GM12878 (cell line): ENCODE results near the gene CABLES1. TPM values are rescaled to one million over a fixed set of nuclear protein-coding genes. Genes with fewer than 3 reads are reported as not detected.

ENCODE experiments used
- ATAC-seq: fragments of 200-7000 bp; cut with Tn5 transposase; 3 replicates; pipeline ENCODE4 v1.9.1; 2020; ENCODE audit warnings: mild to moderate bottlenecking, moderate library complexity
- BruUV-seq: library from RNA; stranded (reverse); fragments of 400-500 nt; replicated peaks from 2 replicates; lab custom pipeline; 2021; lab: Mats Ljungman, UMichigan
- CTCF ChIA-PET: fragments of 300-600 bp; sonication (Branson Sonifier 250); formaldehyde crosslinking; extraction: SDS; loops from one replicate; lab custom pipeline; 2021; ENCODE audit warnings: inconsistent platforms; lab: Yijun Ruan, JAX
- POLR2A ChIA-PET: fragments of 350-600 bp; formaldehyde crosslinking; extraction: SDS; loops from one replicate; lab custom pipeline; 2021; ENCODE audit warnings: inconsistent platforms; lab: Charles Lee
- RAD21 ChIA-PET: fragments of 300-600 bp; sonication (Branson Sonifier 250); formaldehyde crosslinking; loops from one replicate; lab custom pipeline; 2023; ENCODE audit warnings: antibody characterized with exemption; ENCODE audit not compliant: unreplicated experiment; lab: Charles Lee
- SMC1A ChIA-PET: fragments of 300-600 bp; sonication (Branson Sonifier 250); formaldehyde crosslinking; loops from one replicate; lab custom pipeline; 2023; ENCODE audit not compliant: unreplicated experiment, uncharacterized antibody; lab: Charles Lee
- DNase-seq: peaks from one replicate; pipeline ENCODE4 v3.0.0-alpha.2; 2011; ENCODE audit warnings: low read depth, low spot score
- FAIRE-seq: peaks from 3 replicates; lab custom pipeline; 2011; peaks lifted over from hg19 to GRCh38; lab: Jason Lieb, UNC
- H2AFZ ChIP-seq: 2 replicates; pipeline ENCODE4 v1.6.0; 2011; ENCODE audit warnings: low read depth, low read length, control low read depth; ENCODE audit not compliant: control insufficient read depth
- H3K27ac ChIP-seq: 2 replicates; pipeline ENCODE4 v1.5.1; 2011; ENCODE audit warnings: control low read depth; ENCODE audit not compliant: control insufficient read depth, insufficient read depth
- H3K27me3 ChIP-seq, 2 experiments: replicated peaks in 1 of 2; 2 replicates each; pipeline versions ENCODE4 v1.6.0 to v1.6.1; 2011; ENCODE audit warnings: low read length in 1 of 2; ENCODE audit not compliant: control insufficient read depth in 2 of 2, insufficient read depth in 2 of 2
- H3K36me3 ChIP-seq, 2 experiments: 2 replicates each; pipeline ENCODE4 v1.5.1; 2011; ENCODE audit warnings: low read length in 1 of 2; ENCODE audit not compliant: control insufficient read depth in 2 of 2, insufficient read depth in 2 of 2
- H3K4me1 ChIP-seq: 2 replicates; pipeline ENCODE4 v1.6.1; 2011; ENCODE audit warnings: mild to moderate bottlenecking, low read length, moderate library complexity, mixed read lengths; ENCODE audit not compliant: control insufficient read depth, insufficient read depth
- H3K4me2 ChIP-seq: 2 replicates; pipeline ENCODE4 v1.6.0; 2011; ENCODE audit warnings: control low read depth; ENCODE audit not compliant: control insufficient read depth, insufficient read depth
- H3K4me3 ChIP-seq: fragments of 200-600 bp; sonication (generic); 2 replicates; pipeline ENCODE4 v1.5.1; 2016
- H3K79me2 ChIP-seq: 2 replicates; pipeline ENCODE4 v1.6.0; 2011; ENCODE audit warnings: low read length; ENCODE audit not compliant: control insufficient read depth, insufficient read depth
- H3K9ac ChIP-seq: 2 replicates; pipeline ENCODE4 v1.8.0; 2011; ENCODE audit warnings: low read length, control low read depth, mixed read lengths; ENCODE audit not compliant: control insufficient read depth, insufficient read depth
- H3K9me3 ChIP-seq: replicated peaks from 3 replicates; pipeline ENCODE4 v1.5.1; 2011; ENCODE audit warnings: mild to moderate bottlenecking, low read length; ENCODE audit not compliant: control insufficient read depth, insufficient read depth
- H4K20me1 ChIP-seq: 2 replicates; pipeline ENCODE4 v1.6.0; 2011; ENCODE audit not compliant: control insufficient read depth, insufficient read depth
- CHD4 ChIP-seq: fragments of 200-600 bp; sonication (generic); IDR thresholded peaks from 2 replicates; pipeline ENCODE4 v1.6.1; 2016; ENCODE audit warnings: mild to moderate bottlenecking
- DPF2 ChIP-seq: fragments of 450-650 bp; IDR thresholded peaks from 2 replicates; pipeline ENCODE4 v1.6.1; 2017; ENCODE audit warnings: mild to moderate bottlenecking
- IKZF2 ChIP-seq, 2 experiments: fragments of 450-650 bp; IDR thresholded peaks; 2 replicates each; pipeline ENCODE4 v1.6.1; 2017; ENCODE audit warnings: mild to moderate bottlenecking in 2 of 2, moderate library complexity in 2 of 2
- MEF2B ChIP-seq: fragments of 450-650 bp; IDR thresholded peaks from 2 replicates; pipeline ENCODE4 v1.6.1; 2018; ENCODE audit warnings: mild to moderate bottlenecking, moderate library complexity; ENCODE audit not compliant: partially characterized antibody, poor library complexity, severe bottlenecking
- NBN ChIP-seq: fragments of 450-650 bp; IDR thresholded peaks from 2 replicates; pipeline ENCODE4 v1.6.1; 2016
- NFIC ChIP-seq: IDR thresholded peaks from 2 replicates; pipeline ENCODE4 v1.6.1; 2012; ENCODE audit warnings: low read depth, mild to moderate bottlenecking, inconsistent platforms, low read length, moderate library complexity
- NFYB ChIP-seq: IDR thresholded peaks from 2 replicates; pipeline ENCODE4 v1.6.1; 2011; ENCODE audit warnings: low read depth, mild to moderate bottlenecking, low read length, improper control_type of control experiment, moderate library complexity; ENCODE audit not compliant: insufficient read depth
- NR2C2 ChIP-seq: IDR thresholded peaks from 2 replicates; pipeline ENCODE4 v1.6.1; 2011; ENCODE audit warnings: borderline replicate concordance, low read depth; ENCODE audit not compliant: control insufficient read depth, insufficient read length
- RFX5 ChIP-seq: IDR thresholded peaks from 2 replicates; pipeline ENCODE4 v1.6.1; 2011; ENCODE audit warnings: low read depth, low read length, improper control_type of control experiment
- SMAD5 ChIP-seq: IDR thresholded peaks from 2 replicates; pipeline ENCODE4 v1.6.1; 2016; ENCODE audit warnings: antibody characterized with exemption, low read depth
- SP1 ChIP-seq: IDR thresholded peaks from one replicate; pipeline ENCODE4 v1.6.1; 2011; ENCODE audit warnings: low read depth, low read length
- SUPT20H ChIP-seq: IDR thresholded peaks from 2 replicates; pipeline ENCODE4 v1.6.1; 2011; ENCODE audit warnings: low read depth, mild to moderate bottlenecking, low read length, moderate library complexity, borderline replicate concordance; ENCODE audit not compliant: control insufficient read depth
- ZNF24 ChIP-seq: fragments of 450-650 bp; IDR thresholded peaks from 2 replicates; pipeline ENCODE4 v1.6.1; 2017; ENCODE audit warnings: antibody characterized with exemption, mild to moderate bottlenecking
- WGBS: methylation state at CpG from one replicate; pipeline ENCODE4 v1.1.6; 2016; ENCODE audit warnings: low lambda C conversion rate; ENCODE audit not compliant: insufficient replicate concordance, insufficient coverage; ENCODE audit errors: missing lambda C conversion rate; 5-methylcytosine and 5-hydroxymethylcytosine counted together
- in situ Hi-C: fragments of 300-500 bp; cut with MboI; formaldehyde crosslinking; loops from 9 replicates; pipeline ENCODE4 v1.14.3; 2018; ENCODE audit warnings: mixed read lengths
- intact Hi-C: fragments of 100-400 bp; cut with micrococcal nuclease; formaldehyde crosslinking; loops from one replicate; pipeline ENCODE4 v1.14.2; 2022; ENCODE audit not compliant: unreplicated experiment
- polyA plus RNA-seq, 11 experiments: library from polyadenylated mRNA; depleted of rRNA in 4 of 11; unstranded in 6 of 11; stranded (reverse) in 5 of 11; fragments of >200 nt; fragmentation: Nextera tagmentation in 4 of 11; fragmentation: Illumina TruSeq in 1 of 11; extraction: Ambion mirVana in 4 of 11; extraction: Trizol in 1 of 11; gene quantifications; 1 replicate in 1 of 11; 2 replicates in 10 of 11; pipeline versions ENCODE4 v1.2.1 to v1.2.3, GENCODE V29; 2011 to 2016; ENCODE audit warnings: inconsistent platforms in 2 of 11, missing spikeins in 2 of 11, low read depth in 1 of 11
- total RNA-seq, 4 experiments: library from RNA; depleted of rRNA in 3 of 4; stranded (reverse); fragments of >200 nt in 3 of 4; fragmentation: Illumina TruSeq in 1 of 4; extraction: Trizol in 1 of 4; gene quantifications; 2 replicates each; pipeline versions ENCODE4 v1.2.1 to v1.2.3, GENCODE V29; 2013 to 2021
- TF ChIP-seq, protein P1 (sequence below): fragments of 450-650 bp; IDR thresholded peaks from 2 replicates; pipeline ENCODE4 v1.6.1; 2017; ENCODE audit warnings: borderline replicate concordance
- TF ChIP-seq, protein P2 (sequence below): fragments of 450-650 bp; formaldehyde crosslinking; IDR thresholded peaks from 2 replicates; pipeline ENCODE4 v1.5.0; 2022; ENCODE audit warnings: mild to moderate bottlenecking, missing genetic modification characterization
- TF ChIP-seq, protein P3 (sequence below): IDR thresholded peaks from 2 replicates; pipeline ENCODE4 v1.6.1; 2011; ENCODE audit warnings: low read depth, mild to moderate bottlenecking, low read length, moderate library complexity, borderline replicate concordance; ENCODE audit errors: extremely low read depth

CABLES1 gene
- total and polyA plus RNA-seq, 10 of the 15 experiments (the other 5 are each of a cell fraction or from before 2014, with no cell fraction given) = 2.9 to 27.2 (median 8.2) TPM

DNA sequence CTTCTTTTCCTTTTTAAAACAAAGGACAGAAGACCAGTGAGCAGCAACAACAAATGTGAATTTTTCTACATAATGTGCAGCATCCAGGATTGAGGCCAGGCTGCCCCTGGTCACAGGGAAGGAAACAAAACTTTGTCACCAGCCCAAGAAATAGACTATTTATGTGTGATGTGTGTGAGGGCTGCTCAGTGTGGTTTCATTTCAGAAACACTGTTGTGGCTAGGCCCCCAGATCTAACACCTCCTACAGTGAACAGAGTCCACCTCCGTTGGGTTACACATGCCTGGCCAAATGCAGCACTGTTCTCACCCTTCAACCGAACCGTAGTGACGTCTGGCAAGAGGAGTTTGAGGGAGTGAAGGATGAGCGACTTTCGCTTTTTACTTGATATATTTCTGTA lies 171.5 kb downstream of the CABLES1 start:
- H3K27ac ChIP-seq = peak overlapping the region; percentile 21; the same call in 1 of the 2 replicates
- no peaks in the 10 kb centered on the region for H4K20me1 ChIP-seq
- ChIA-PET POLR2A (interaction anchor here (0.7 to 1.5 kb wide), 5 partner anchors 23 to 173 kb away, joined by 3 to 6 read pairs (median 4); partner anchors contain the start of gene CABLES1), SMC1A (interaction anchor here (0.6 to 2.4 kb wide), 11 partner anchors 8 to 176 kb away, joined by 3 to 10 read pairs (median 4); no protein-coding TSS in a partner anchor), RAD21 (interaction anchor here (0.7 to 2.6 kb wide), 10 partner anchors 16 to 173 kb away, joined by 3 to 10 read pairs (median 4); no protein-coding TSS in a partner anchor), CTCF (interaction anchor here (0.6 to 1.5 kb wide), 3 partner anchors 105 to 145 kb away, joined by 3 read pairs; no protein-coding TSS in a partner anchor)
- BruUV-seq = no TSS peak
- no peaks in the 10 kb centered on the region; a peak in 1 of 4 replicates for H3K36me3 ChIP-seq
- H3K4me2 ChIP-seq = no peak overlapping the region
- ATAC-seq (peak; percentile 95), FAIRE-seq (peak; percentile 59), DNase-seq (peak; percentile 44)
- no peaks in the 10 kb centered on the region for H3K9me3 ChIP-seq
- WGBS = 76% methylated on average over 6 of the region's 6 CpGs
- no peaks in the 10 kb centered on the region for H3K27me3 ChIP-seq
- intact Hi-C loops = loop anchor here (5.0 kb wide), 1 partner anchor 50 kb away; no protein-coding TSS in a partner anchor
- H2AFZ ChIP-seq = no peak overlapping the region
- peaks cover 20% of the 10 kb centered on the region for H3K4me1 ChIP-seq
- in situ Hi-C loops = no loop called here
- no peak overlapping the region for H3K4me3 ChIP-seq
- H3K79me2 ChIP-seq = no peaks in the 10 kb centered on the region
- no peak overlapping the region for H3K9ac ChIP-seq
- peak; percentile 87 to 90; a peak in 3 of 4 replicates for TF ChIP-seq IKZF2 (IDR thresholded peaks at IDR 0.05)
- TF ChIP-seq, protein P1, sequence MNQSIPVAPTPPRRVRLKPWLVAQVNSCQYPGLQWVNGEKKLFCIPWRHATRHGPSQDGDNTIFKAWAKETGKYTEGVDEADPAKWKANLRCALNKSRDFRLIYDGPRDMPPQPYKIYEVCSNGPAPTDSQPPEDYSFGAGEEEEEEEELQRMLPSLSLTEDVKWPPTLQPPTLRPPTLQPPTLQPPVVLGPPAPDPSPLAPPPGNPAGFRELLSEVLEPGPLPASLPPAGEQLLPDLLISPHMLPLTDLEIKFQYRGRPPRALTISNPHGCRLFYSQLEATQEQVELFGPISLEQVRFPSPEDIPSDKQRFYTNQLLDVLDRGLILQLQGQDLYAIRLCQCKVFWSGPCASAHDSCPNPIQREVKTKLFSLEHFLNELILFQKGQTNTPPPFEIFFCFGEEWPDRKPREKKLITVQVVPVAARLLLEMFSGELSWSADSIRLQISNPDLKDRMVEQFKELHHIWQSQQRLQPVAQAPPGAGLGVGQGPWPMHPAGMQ = no peak
- peak; percentile 37; the same call in 1 of the 2 replicates for TF ChIP-seq ZNF24
- TF ChIP-seq, protein P2, sequence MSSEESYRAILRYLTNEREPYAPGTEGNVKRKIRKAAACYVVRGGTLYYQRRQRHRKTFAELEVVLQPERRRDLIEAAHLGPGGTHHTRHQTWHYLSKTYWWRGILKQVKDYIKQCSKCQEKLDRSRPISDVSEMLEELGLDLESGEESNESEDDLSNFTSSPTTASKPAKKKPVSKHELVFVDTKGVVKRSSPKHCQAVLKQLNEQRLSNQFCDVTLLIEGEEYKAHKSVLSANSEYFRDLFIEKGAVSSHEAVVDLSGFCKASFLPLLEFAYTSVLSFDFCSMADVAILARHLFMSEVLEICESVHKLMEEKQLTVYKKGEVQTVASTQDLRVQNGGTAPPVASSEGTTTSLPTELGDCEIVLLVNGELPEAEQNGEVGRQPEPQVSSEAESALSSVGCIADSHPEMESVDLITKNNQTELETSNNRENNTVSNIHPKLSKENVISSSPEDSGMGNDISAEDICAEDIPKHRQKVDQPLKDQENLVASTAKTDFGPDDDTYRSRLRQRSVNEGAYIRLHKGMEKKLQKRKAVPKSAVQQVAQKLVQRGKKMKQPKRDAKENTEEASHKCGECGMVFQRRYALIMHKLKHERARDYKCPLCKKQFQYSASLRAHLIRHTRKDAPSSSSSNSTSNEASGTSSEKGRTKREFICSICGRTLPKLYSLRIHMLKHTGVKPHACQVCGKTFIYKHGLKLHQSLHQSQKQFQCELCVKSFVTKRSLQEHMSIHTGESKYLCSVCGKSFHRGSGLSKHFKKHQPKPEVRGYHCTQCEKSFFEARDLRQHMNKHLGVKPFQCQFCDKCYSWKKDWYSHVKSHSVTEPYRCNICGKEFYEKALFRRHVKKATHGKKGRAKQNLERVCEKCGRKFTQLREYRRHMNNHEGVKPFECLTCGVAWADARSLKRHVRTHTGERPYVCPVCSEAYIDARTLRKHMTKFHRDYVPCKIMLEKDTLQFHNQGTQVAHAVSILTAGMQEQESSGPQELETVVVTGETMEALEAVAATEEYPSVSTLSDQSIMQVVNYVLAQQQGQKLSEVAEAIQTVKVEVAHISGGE (CRISPR knock-in tag) = no peak
- TF ChIP-seq SP1 = peak; percentile 43
- TF ChIP-seq, protein P3, sequence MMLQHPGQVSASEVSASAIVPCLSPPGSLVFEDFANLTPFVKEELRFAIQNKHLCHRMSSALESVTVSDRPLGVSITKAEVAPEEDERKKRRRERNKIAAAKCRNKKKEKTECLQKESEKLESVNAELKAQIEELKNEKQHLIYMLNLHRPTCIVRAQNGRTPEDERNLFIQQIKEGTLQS = no peak
- TF ChIP-seq DPF2 = peak; percentile 88
- TF ChIP-seq NR2C2 = no peak
- no peak for TF ChIP-seq RFX5
- no peak for TF ChIP-seq SMAD5
- TF ChIP-seq SUPT20H = no peak
- no peak for TF ChIP-seq CHD4
- TF ChIP-seq NFYB = no peak
- TF ChIP-seq NBN = peak; percentile 79
- TF ChIP-seq NFIC = no peak
- TF ChIP-seq MEF2B = peak; percentile 86
